Upper lobe of right lung (tissue), 1 donor: ENCODE results near the gene SETD3. TPM values are rescaled to one million over a fixed set of nuclear protein-coding genes. Genes with fewer than 3 reads are reported as not detected.

Experiments
- ATAC-seq: fragments of 200-7000 bp; cut with Tn5 transposase; one replicate; pipeline ENCODE4 v1.9.1; 2020; ENCODE audit warnings: mild to moderate bottlenecking, moderate library complexity
- DNase-seq: peaks from one replicate; pipeline ENCODE4 v3.0.0-alpha.2; 2020
- H3K27ac ChIP-seq: fragments of 200-600 bp; one replicate; pipeline ENCODE4 v1.8.0; 2022
- H3K27me3 ChIP-seq: fragments of 200-600 bp; one replicate; pipeline ENCODE4 v1.8.0; 2022; ENCODE audit warnings: mild to moderate bottlenecking
- H3K36me3 ChIP-seq: fragments of 200-600 bp; one replicate; pipeline ENCODE4 v1.8.0; 2022
- H3K4me1 ChIP-seq: fragments of 200-600 bp; one replicate; pipeline ENCODE4 v1.8.0; 2022
- H3K4me3 ChIP-seq: fragments of 200-600 bp; one replicate; pipeline ENCODE4 v1.8.0; 2022; ENCODE audit warnings: mild to moderate bottlenecking
- H3K9me3 ChIP-seq: fragments of 200-600 bp; one replicate; pipeline ENCODE4 v1.8.0; 2022
- CTCF ChIP-seq: fragments of 200-600 bp; IDR thresholded peaks from one replicate; pipeline ENCODE4 v1.8.0; 2022; ENCODE audit warnings: antibody characterized with exemption
- intact Hi-C: fragments of 100-400 bp; cut with DNase I; formaldehyde crosslinking; loops from one replicate; pipeline ENCODE4 v1.11.0; 2022
- total RNA-seq: library from RNA; stranded (reverse); fragmentation: NEBNext Ultra II Directional; extraction: Animal tissue kit (Norgen Biotek cat#: 25700); gene quantifications from one replicate; pipeline ENCODE4 v1.2.1, GENCODE V29; 2021
- donor health status: DM: no; HTN: yes; CAD: no; lungs with severe emphysema.

The SETD3 gene
- total RNA-seq, 1 donor from 2014 or later = 90.3 TPM

- DNase-seq (no peak), ATAC-seq (no peak)
- Histone ChIP-seq H3K27me3 (no peaks in the 10 kb centered on the region), H3K36me3 (no peaks in the 10 kb centered on the region), H3K4me1 (peaks cover 23% of the 10 kb centered on the region), H3K9me3 (no peaks in the 10 kb centered on the region), H3K4me3 (no peak overlapping the region), H3K27ac (no peak overlapping the region)
- intact Hi-C loops = no loop called here
- no peak for TF ChIP-seq CTCF
These were observed 7.7 kb downstream of the SETD3 start for GRCh38 chr14:99472937-99473336.

GRCh38 chr14:99471731-99472130, 8.9 kb downstream of the SETD3 start:
- intact Hi-C loops = no loop called here
- Histone ChIP-seq H3K4me1 (peaks cover 29% of the 10 kb centered on the region), H3K36me3 (no peaks in the 10 kb centered on the region), H3K9me3 (no peaks in the 10 kb centered on the region), H3K27me3 (no peaks in the 10 kb centered on the region), H3K4me3 (no peak overlapping the region), H3K27ac (no peak overlapping the region)
- ATAC-seq = no peak
- no peak for DNase-seq
- TF ChIP-seq CTCF = no peak

- intact Hi-C loops = no loop called here
- Histone ChIP-seq H3K4me1 (peaks cover 15% of the 10 kb centered on the region), H3K4me3 (no peak overlapping the region), H3K27ac (no peak overlapping the region), H3K36me3 (peaks cover 16% of the 10 kb centered on the region), H3K27me3 (no peaks in the 10 kb centered on the region), H3K9me3 (no peaks in the 10 kb centered on the region)
- no peak for DNase-seq
- TF ChIP-seq CTCF = no peak
- ATAC-seq = no peak
These were observed 11.6 kb downstream of the SETD3 start for GRCh38 chr14:99468836-99469592.

GRCh38 chr14:99468081-99468480, 12.6 kb downstream of the SETD3 start:
- H3K36me3 ChIP-seq = peaks cover 23% of the 10 kb centered on the region

GRCh38 chr14:99467336-99468078, 13.2 kb downstream of the SETD3 start:
- no peaks in the 10 kb centered on the region for H3K9me3 ChIP-seq
- no peak overlapping the region for H3K4me3 ChIP-seq
- H3K27ac ChIP-seq = no peak overlapping the region
- DNase-seq = no peak
- TF ChIP-seq CTCF = no peak
- peaks cover 15% of the 10 kb centered on the region for H3K4me1 ChIP-seq
- no peaks in the 10 kb centered on the region for H3K27me3 ChIP-seq
- intact Hi-C loops = no loop called here
- H3K36me3 ChIP-seq = peaks cover 29% of the 10 kb centered on the region
- ATAC-seq = peak; percentile 77

More at GRCh38 chr14:99468081-99468480, 12.6 kb downstream of the SETD3 start:
- no peak for TF ChIP-seq CTCF
- H3K27ac ChIP-seq = no peak overlapping the region
- no peak for DNase-seq
- H3K4me1 ChIP-seq = peaks cover 15% of the 10 kb centered on the region
- no peaks in the 10 kb centered on the region for H3K9me3 ChIP-seq
- ATAC-seq = peak; percentile 44
- intact Hi-C loops = no loop called here
- no peaks in the 10 kb centered on the region for H3K27me3 ChIP-seq
- H3K4me3 ChIP-seq = no peak overlapping the region
